NCI-H1092 (cell line): ENCODE measurements around the gene RAB34.
"Not testable (repeated sequence)": the region's sequence is repeated elsewhere in the genome, so short reads cannot be mapped to it uniquely, and the experiment has no call there.

Source experiments
- DNase-seq: peaks from one replicate; lab custom pipeline; 2025; lab: John Stamatoyannopoulos, UW

Gene RAB34

GRCh38 chr17:28728364-28729200, 10.9 kb upstream of the RAB34 start, which contains the start of gene NEK8:
NEK8 (plus strand) TSS chr17:28728788; CDS start chr17:28728814, 26 bp downstream.
- peak; percentile 81 for DNase-seq

DNA sequence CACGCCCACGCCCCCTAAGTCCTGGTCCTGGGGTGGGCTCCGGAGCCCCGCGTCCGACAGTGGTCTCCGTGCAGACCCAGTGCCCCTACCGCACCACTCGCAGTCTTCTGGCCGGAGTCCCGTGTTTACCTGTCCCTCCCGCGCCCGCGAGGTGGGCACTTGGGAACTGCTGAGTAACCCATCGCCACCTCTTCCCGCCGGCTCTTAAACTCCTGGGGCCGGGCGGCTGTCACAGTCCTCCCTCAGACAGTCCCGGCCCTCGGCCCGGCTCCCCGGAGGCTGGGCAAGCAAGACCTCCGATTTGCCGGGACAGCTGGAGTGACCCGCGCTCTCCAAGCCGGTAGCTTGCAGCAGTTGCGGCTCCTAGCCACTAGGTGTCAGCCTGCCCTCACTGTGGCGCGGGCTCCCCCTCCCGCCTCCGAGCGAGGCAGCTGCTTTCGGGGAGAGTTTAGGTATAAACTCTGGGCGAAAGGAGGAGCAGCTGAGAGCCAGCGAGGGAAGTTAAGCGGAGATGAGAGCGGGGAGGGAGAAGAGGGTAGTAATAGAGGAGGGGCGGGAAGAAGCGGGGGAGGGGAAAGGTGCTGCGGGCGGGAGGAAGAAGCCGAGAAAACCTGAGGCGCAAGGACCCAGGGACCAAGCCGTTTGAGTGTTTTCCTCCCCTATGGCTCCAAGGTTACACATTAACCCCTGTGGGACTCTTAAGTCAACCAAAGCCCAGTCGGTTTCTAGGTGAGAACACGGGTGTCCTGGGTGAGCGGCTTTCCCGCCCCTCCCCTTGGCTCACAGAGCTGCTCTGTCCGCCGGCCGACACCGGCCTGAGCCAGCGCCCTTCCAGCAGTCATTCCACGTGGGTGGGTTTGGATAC, 9.2 kb upstream of the RAB34 start:
- peak; percentile 83 for DNase-seq

GRCh38 chr17:28726226-28726626, 8.6 kb upstream of the RAB34 start, which contains the start of gene TLCD1:
TLCD1 (minus strand) TSS chr17:28726233; CDS start chr17:28726097, 136 bp downstream.
- peak; percentile 56 for DNase-seq

- DNase-seq = peak; percentile 70
Observed at GRCh38 chr17:28725660-28726225, 8.1 kb upstream of the RAB34 start.

GRCh38 chr17:28725166-28725659, 7.5 kb upstream of the RAB34 start:
- no peak for DNase-seq

DNA sequence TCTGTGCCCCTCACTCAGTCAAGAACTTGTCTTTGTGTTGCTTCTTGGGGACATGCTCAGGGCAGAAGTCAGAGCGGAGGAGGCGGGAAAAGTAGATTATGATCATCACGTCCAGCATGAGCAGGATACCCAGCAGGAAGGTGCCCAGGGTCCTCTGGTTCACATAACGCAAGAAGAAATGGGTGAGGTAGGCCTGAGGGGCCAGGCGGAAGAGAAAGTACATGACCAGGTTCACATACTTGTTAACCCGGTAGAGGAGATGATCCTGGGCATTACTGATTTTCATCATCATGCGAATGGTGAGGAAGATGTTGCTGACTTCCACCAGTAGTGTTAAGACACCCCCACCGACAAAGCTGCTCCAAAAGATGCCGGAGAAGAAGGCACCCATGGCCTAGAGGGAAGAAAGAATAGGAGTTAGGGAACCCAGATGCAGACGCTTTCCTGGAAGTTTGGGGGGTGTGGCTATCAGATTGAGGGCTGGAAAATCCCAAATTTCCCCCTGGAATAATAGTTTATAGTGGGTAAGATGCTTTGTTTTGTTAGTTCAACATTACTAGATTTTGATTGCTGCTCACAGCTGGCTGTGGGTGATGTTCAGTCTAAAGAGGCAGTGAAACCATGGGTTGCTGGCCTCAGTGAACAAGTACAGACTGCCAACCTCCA, 7.0 kb upstream of the RAB34 start:
- no peak for DNase-seq

DNA sequence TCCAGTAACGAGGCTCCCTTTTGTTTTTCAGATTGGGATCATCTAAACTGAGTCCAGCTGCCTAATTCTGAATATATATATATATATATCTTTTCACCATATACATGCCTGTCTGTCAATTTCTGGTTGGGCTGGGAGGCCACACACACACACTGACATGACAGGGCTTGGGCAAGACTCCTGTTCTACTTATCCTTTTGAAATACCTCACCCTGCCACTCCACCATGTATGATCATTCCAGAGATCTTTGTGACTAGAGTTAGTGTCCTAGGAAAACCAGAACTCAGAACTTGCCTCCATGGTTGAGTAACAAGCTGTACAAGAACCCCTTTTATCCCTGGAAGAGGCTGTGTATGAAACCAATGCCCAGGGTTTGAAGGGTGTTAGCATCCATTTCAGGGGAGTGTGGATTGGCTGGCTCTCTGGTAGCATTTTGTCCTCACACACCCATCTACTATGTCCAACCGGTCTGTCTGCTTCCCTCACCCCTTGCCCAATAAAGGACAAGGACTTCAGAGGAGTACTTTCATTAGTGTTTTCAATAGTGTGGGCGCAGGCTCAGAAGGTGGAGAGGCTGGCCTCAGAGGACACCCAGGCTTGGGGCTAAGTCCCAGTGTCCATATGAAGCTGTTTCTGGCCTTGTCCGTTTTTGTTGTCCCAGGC, 6.3 kb upstream of the RAB34 start:
- not testable (repeated sequence) for DNase-seq

DNA sequence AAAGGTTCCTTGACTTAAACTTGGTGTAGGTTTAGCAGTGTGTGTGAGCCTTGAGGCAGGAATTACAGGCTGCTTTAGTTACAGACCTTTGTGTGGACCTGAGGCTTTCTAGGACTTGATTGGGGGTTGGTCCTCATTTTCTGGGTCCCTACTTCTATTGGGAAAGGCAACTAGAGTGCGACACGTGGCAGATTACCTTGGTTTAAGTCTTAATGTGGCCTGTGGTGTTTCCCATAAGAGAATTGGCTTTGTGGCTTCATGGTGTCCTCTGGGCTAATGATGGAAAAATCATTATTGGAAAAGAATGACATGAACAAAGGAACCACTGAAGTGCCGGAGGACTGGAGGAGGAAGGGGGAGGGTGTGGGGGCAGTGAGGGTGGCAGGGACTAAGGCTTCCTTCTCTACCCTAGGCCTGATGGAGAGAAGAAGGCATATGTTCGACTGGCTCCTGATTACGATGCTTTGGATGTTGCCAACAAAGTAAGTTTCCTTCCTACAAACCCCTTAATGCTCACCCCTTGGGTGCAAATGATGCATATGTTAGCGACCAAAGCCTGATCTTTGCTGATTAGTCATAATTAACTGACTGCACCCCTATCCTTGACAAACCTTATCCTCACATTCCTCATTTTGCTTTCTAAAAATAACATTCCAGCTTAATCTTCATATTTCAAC, 5.6 kb upstream of the RAB34 start:
- DNase-seq = no peak

DNA sequence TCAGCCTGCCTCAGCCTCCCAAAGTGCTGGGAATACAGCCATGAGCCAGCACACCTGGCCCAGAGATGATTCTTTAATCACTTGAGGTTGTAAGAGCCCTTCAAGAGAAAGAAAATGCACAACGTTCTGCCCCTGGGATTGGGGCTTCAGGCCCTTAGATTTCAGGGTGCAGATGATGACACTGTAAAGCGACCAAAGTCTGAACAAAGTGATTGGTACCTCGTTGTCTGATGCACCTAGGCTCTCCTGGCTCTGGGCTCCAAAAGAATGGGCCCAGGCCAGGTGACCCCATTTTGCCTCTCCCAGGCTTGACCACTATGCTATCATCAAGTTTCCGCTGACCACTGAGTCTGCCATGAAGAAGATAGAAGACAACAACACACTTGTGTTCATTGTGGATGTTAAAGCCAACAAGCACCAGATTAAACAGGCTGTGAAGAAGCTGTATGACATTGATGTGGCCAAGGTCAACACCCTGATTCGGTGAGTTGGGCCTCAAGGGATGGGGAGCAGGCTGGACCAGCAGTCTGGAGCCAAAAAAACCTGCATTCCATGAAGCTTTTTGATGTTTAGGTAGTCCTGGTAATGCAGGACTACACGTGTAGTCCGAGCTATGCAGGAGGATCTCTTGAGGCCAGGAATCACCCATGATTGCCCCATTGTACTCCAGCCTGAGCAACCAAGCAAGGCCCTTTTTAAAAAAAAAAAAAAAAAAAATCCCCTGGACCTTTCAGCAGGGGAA, 4.9 kb upstream of the RAB34 start:
- DNase-seq = no peak

DNA sequence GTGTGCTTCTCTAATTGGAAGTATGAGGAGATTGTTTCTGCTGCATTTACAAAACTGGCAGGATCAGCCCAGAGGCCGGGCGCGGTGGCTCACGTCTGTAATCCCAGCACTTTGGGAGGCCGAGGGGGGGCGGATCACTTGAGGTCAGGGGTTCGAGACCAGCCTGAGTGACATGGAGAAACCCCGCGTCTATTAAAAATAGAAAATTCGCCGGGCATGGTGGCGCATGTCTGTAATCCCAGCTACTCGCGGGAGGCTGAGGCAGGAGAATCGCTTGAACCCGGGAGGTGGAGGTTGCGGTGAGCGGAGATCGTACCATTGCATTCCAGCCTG, 3.3 kb upstream of the RAB34 start:
- DNase-seq = not testable (repeated sequence)

- no peak for DNase-seq
Observed at GRCh38 chr17:28720247-28720996, 2.8 kb upstream of the RAB34 start.

GRCh38 chr17:28719021-28719433, 1.4 kb upstream of the RAB34 start:
- DNase-seq = no peak

DNA sequence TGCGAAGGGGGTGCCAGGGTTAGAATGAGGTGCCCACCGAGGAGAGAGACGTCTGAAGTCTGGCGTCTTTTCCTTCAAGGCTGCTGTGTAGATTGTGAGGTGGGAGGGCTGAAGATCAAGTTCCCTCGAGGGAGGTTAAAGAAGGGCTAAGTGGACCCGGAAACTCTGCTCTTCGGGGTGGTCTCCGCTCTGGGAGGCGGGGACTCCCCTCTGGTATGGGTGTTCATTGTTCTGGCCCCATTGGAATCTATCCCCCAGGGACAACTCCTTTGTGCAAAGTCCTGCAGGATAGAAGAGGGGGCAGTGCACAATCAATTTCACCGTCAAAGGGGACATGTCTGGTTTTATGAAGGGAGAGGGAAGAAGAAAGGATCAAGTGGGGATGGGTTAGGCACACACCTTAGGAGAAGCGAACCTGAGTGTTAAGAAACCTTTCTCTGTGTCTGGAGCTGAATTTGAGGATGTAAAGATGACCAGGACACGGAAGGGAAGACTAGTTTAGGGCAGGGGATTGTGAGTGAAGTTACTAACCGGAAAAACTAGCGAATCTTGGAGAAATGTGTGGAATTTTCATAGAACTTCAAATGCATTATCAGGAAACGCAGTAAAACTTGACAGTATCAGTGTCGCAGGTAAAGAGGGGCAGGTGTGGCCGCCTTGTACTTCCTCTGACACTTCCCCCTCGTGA, 809 bp upstream of the RAB34 start:
- no peak for DNase-seq

DNA sequence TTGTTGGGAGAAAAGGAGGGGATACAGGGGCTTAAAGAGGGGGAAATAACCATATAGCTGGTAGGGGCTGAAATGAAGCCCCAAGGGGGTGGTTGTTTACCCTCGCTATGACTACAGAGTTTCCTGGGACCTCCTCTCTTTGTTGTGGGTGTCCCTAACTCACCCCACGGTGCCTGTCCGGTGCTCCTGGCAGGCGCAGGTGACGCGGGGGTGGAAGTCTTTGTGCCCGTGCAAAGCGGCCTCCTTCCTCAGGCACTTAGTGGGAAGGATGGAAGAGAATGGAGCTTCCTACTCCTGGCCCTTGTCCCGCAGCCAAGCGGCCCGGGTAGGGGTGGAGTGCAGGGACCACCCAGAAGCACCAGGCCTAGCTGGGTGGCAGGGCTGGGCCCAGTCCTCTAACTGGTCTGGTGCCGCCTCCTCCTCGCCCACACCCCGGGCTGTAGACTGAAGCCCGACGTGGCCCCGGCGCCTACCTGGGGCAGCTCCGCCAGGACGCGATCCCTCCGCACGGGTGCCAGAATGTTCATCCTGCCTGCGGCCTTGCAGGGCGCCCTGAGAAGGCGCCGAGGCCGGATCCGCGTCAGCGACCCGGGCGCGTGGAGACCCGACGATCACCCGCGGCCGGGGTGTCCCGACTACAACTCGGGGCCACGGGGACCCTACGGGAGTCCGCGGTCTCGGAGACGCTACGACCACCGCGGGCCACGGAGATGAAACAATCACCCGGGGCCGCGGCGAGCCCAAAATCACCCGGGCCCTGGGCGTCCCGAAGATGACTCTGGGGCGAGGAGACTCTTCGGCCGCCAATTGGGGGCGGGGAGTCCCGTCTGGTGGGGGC, 709 bp downstream of the RAB34 start:
- DNase-seq = no peak

DNA sequence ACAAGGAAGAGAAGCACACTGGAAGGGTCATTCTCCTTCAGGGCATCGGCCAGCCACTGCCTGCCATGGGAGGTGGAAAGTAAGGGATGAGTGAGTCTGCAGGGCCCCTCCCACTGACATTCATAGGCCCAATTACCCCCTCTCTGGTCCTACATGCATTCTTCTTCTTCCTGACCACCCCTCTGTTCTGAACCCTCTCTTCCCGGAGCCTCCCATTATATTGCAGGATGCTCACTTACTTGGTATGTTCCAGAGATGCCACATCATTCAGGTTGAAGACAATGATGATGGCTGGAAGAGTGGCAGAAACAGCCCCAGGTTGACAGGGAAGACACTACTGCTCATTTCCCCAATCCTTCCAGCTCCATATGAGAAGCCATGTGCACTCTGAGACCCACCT, 2.5 kb downstream of the RAB34 start:
- DNase-seq = no peak

DNA sequence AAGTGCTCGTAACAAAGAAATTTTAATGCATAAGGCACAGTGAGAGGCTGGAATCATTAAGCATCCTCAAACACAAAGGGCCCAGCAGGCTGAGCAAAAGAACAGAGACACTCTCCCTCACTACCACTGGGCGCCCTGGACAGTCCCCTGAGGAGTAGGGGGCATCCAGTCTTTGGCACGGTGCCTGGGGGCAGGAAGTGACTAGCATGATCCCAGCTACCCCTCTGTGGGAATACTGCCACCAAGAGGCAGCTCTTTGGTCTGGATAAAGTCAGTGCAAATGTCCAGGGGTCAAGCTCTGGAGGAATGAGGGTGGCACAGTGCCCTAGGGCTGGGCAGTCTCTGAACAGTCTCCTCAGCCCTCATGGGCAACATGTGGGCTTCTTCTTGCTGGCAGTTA, 3.4 kb downstream of the RAB34 start:
- DNase-seq = no peak

GRCh38 chr17:28712705-28713415, 4.8 kb downstream of the RAB34 start:
- no peak for DNase-seq
